Measurements from ENCODE around the gene BICC1. TPM values are rescaled to one million over a fixed set of nuclear protein-coding genes. Genes with fewer than 3 reads are reported as not detected.

BICC1 gene
- total and polyA plus RNA-seq, 2 donors (not counting 3 experiments of a cell fraction or from before 2014, with no cell fraction given) = 0.06 to 0.29 TPM

- Histone ChIP-seq H3K4me3 (replicated peaks in 1 of 3; ENCODE audit: insufficient read depth in 1 of 3, low read depth in 1 of 3, low read length in 3 of 3) (no peak overlapping the region), H4K20me1 (replicated peaks; ENCODE audit: control insufficient read depth, extremely low read depth, insufficient read depth, low read length) (no peaks in the 10 kb centered on the region), H3K36me3 (ENCODE audit: control insufficient read depth in 2 of 2, extremely low read depth in 1 of 2, insufficient read depth in 2 of 2, low read length in 2 of 2) (no peaks in the 10 kb centered on the region), H3K27me3 (ENCODE audit: control insufficient read depth in 2 of 2, insufficient read depth in 2 of 2, low read length in 2 of 2) (no peaks in the 10 kb centered on the region), H3K4me1 (ENCODE audit: control insufficient read depth, extremely low read depth, insufficient read depth, low read length) (no peaks in the 10 kb centered on the region), H3K9me1 (replicated peaks; ENCODE audit: control insufficient read depth, extremely low read depth, insufficient read depth, low read length) (no peaks in the 10 kb centered on the region), H3K27ac (ENCODE audit: insufficient read depth, low read depth, low read length) (no peak overlapping the region), H3K9ac (replicated peaks; ENCODE audit: extremely low read depth, insufficient read depth, low read length) (no peak overlapping the region), H3K79me2 (ENCODE audit: control insufficient read depth, insufficient read depth, low read length) (no peaks in the 10 kb centered on the region), H3K9me3 (replicated peaks; ENCODE audit: control insufficient read depth, insufficient read depth, low read length) (no peaks in the 10 kb centered on the region), H2AFZ (ENCODE audit: low read depth, low read length) (no peak overlapping the region), H3K4me2 (ENCODE audit: insufficient read depth, low read length) (no peak overlapping the region)
- DNase-seq (ENCODE audit: low read depth, low spot score) (no peak), FAIRE-seq (no peak)
- CTCF ChIA-PET = no interaction called here
- TF ChIP-seq GATA2 (IDR thresholded peaks at IDR 0.05; ENCODE audit: insufficient read depth, insufficient read length, low read depth, low read length) (no peak), POLR2AphosphoS5 (IDR thresholded peaks at IDR 0.05; ENCODE audit: insufficient read depth, low read depth, low read length) (no peak), MAX (IDR thresholded peaks at IDR 0.05; ENCODE audit: insufficient read depth, insufficient read length) (no peak), MYC (IDR thresholded peaks at IDR 0.05; ENCODE audit: low read depth, low read length) (no peak), POLR2A (IDR thresholded peaks at IDR 0.05; ENCODE audit: low read depth, low read length) (no peak), CTCF (IDR thresholded peaks at IDR 0.05; ENCODE audit: extremely low read depth in 1 of 2, insufficient read depth in 1 of 2, low read depth in 1 of 2, low read length in 2 of 2) (no peak), EZH2 (IDR thresholded peaks at IDR 0.05; ENCODE audit: borderline replicate concordance, low read depth, low read length, severe bottlenecking) (no peak), FOS (IDR thresholded peaks at IDR 0.05; ENCODE audit: borderline replicate concordance, insufficient read depth, low read length) (no peak), JUN (IDR thresholded peaks at IDR 0.05; ENCODE audit: borderline replicate concordance, insufficient read depth, insufficient read length, low read depth) (no peak)
- POLR2A ChIA-PET = no interaction called here
- dilution Hi-C loops (cut with MboI; ENCODE audit: extremely low pct_ligation_motif_present, low sequenced_read_pairs) = no loop called here
- intact Hi-C loops (cut with micrococcal nuclease) = no loop called here
- BruUV-seq (replicated peaks) = no TSS peak
These were observed 218.6 kb downstream of the BICC1 start for GRCh38 chr10:58731276-58731675.
